Mesothelial cell of epicardium (in vitro differentiated cells): ENCODE results near the gene GPR132. TPM values are rescaled to one million over a fixed set of nuclear protein-coding genes. Genes with fewer than 3 reads are reported as not detected.

ENCODE experiments used
- DNase-seq, 2 experiments: peaks; one replicate each; pipeline ENCODE4 v3.0.0; 2021; ENCODE audit warnings: low spot score in 2 of 2; ENCODE audit not compliant: unreplicated experiment in 2 of 2
- H3K27ac Mint-ChIP-seq: 2 replicates; pipeline ENCODE4 v1.8.0; 2021; ENCODE audit warnings: mixed read lengths
- H3K27me3 Mint-ChIP-seq: 2 replicates; pipeline ENCODE4 v1.8.0; 2021; ENCODE audit warnings: low read depth, mixed read lengths
- H3K36me3 Mint-ChIP-seq: 2 replicates; pipeline ENCODE4 v1.8.0; 2021; ENCODE audit warnings: mixed read lengths
- H3K4me1 Mint-ChIP-seq: 2 replicates; pipeline ENCODE4 v1.8.0; 2021; ENCODE audit warnings: mixed read lengths
- H3K4me3 Mint-ChIP-seq: 2 replicates; pipeline ENCODE4 v1.8.0; 2021; ENCODE audit warnings: mild to moderate bottlenecking, moderate library complexity, mixed read lengths
- H3K9me3 Mint-ChIP-seq: 2 replicates; pipeline ENCODE4 v1.8.0; 2021; ENCODE audit warnings: mixed read lengths
- CTCF ChIP-seq: fragments of 200-600 bp; sonication (generic); IDR thresholded peaks from one replicate; pipeline ENCODE4 v1.5.0; 2021; ENCODE audit warnings: antibody characterized with exemption; ENCODE audit not compliant: unreplicated experiment
- total RNA-seq: library from RNA; stranded (reverse); gene quantifications from 3 replicates; pipeline ENCODE4 v1.2.1, GENCODE V29; 2021

GPR132 gene
- total RNA-seq, 1 donor from 2014 or later: 1.6 TPM

- Mint-ChIP-seq H3K36me3 (peaks cover 5% of the 10 kb centered on the region), H3K9me3 (no peaks in the 10 kb centered on the region), H3K4me3 (no peak overlapping the region), H3K4me1 (no peaks in the 10 kb centered on the region), H3K27ac (no peak overlapping the region), H3K27me3 (no peaks in the 10 kb centered on the region)
- DNase-seq: no peak
- no peak for TF ChIP-seq CTCF
Measured at GRCh38 chr14:105005929-105006830, 59.0 kb downstream of the GPR132 start.

- no peak for DNase-seq
- no peaks in the 10 kb centered on the region for H3K9me3 Mint-ChIP-seq
- no peak for TF ChIP-seq CTCF
- no peak overlapping the region for H3K27ac Mint-ChIP-seq
- peaks cover 3% of the 10 kb centered on the region for H3K36me3 Mint-ChIP-seq
- no peaks in the 10 kb centered on the region for H3K4me1 Mint-ChIP-seq
- H3K4me3 Mint-ChIP-seq: no peak overlapping the region
- H3K27me3 Mint-ChIP-seq: no peaks in the 10 kb centered on the region
Measured at GRCh38 chr14:105005329-105005928, 59.8 kb downstream of the GPR132 start.

Other genes with a start within 250 kb of the GPR132 start
- 28.3 to 29.2 TPM (median 28.4 TPM) in 3 replicates for gene CEP170B, start 200.2 kb downstream of the GPR132 start, total RNA-seq
- gene PLD4, start 140.6 kb downstream of the GPR132 start, total RNA-seq: 0.58 to 0.78 TPM (median 0.75 TPM) in 3 replicates
- 2.4 to 2.8 TPM (median 2.6 TPM) in 3 replicates for gene AHNAK2, start 87.1 kb downstream of the GPR132 start, total RNA-seq
- 9.0 to 10.3 TPM (median 10.2 TPM) in 3 replicates for gene CLBA1, start 79.6 kb downstream of the GPR132 start, total RNA-seq
- gene CDCA4, start 44.3 kb downstream of the GPR132 start, total RNA-seq: 31.5 to 33.9 TPM (median 32.3 TPM) in 3 replicates
- gene JAG2, start 103.3 kb upstream of the GPR132 start, total RNA-seq: 33.7 to 38.9 TPM (median 33.9 TPM) in 3 replicates
- 68.4 to 75.0 TPM (median 71.3 TPM) in 3 replicates for gene NUDT14, start 115.9 kb upstream of the GPR132 start, total RNA-seq
- 38.4 to 41.2 TPM (median 39.8 TPM) in 3 replicates for gene BTBD6, start 183.1 kb upstream of the GPR132 start, total RNA-seq
- 72.8 to 78.6 TPM (median 75.0 TPM) in 3 replicates for gene BRF1, start 235.6 kb upstream of the GPR132 start, total RNA-seq
- gene PACS2, start 249.3 kb upstream of the GPR132 start, total RNA-seq: 135 to 147 TPM (median 138 TPM) in 3 replicates